ENCODE measurements around the gene COPG1.

Gene COPG1

DNA sequence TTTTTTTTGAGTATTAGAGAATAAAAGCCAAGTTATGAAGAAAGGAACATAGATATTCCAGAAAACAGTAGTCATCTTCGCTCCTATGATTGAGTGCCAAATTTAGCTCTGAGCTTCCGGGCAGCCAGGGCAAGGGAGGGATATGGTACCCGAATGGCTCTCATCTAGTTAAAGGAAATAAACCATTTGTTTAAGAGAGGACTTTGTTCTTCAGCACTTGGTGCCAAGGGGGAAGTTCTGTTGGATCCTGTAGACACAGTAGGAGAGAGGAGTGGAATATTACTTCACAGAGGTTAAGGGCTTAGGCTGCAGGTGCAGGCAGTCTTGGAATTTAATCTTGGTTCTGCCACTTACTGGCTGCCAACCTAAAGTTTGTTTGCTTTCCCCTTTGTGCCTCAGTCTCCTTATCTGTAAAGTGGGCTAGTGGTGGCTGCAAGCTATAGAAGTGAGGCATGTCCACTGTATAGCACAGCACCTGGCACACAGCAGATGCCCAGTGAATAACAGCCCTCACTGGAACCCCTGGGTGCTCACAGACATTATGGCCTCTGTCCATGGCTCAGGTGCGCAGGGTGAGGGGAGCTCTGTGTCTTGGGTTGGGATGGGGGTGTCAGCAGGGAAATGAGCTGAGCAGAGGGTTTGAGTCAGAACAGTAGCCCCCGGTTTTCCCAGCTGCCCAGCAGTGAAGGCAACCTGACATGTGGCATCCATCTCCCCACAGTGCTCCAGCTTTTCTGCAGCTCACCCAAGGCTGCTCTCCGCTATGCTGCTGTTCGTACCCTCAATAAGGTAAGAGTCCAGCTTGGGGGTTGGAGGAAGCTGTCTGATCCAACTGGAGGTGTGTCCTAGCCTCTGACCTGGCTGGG, 10.4 kb downstream of the COPG1 start:
- TF ChIP-seq, protein P1, sequence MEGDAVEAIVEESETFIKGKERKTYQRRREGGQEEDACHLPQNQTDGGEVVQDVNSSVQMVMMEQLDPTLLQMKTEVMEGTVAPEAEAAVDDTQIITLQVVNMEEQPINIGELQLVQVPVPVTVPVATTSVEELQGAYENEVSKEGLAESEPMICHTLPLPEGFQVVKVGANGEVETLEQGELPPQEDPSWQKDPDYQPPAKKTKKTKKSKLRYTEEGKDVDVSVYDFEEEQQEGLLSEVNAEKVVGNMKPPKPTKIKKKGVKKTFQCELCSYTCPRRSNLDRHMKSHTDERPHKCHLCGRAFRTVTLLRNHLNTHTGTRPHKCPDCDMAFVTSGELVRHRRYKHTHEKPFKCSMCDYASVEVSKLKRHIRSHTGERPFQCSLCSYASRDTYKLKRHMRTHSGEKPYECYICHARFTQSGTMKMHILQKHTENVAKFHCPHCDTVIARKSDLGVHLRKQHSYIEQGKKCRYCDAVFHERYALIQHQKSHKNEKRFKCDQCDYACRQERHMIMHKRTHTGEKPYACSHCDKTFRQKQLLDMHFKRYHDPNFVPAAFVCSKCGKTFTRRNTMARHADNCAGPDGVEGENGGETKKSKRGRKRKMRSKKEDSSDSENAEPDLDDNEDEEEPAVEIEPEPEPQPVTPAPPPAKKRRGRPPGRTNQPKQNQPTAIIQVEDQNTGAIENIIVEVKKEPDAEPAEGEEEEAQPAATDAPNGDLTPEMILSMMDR (IDR thresholded peaks at IDR 0.05) = no peak

GRCh38 chr3:129260606-129261005, 11.2 kb downstream of the COPG1 start:
- TF ChIP-seq, protein P1 (IDR thresholded peaks at IDR 0.05) = no peak

GRCh38 chr3:129261894-129262293, 12.5 kb downstream of the COPG1 start:
- TF ChIP-seq, protein P1 (IDR thresholded peaks at IDR 0.05) = no peak

GRCh38 chr3:129263161-129263910, 13.9 kb downstream of the COPG1 start:
- TF ChIP-seq, protein P1 (IDR thresholded peaks at IDR 0.05) = no peak

DNA sequence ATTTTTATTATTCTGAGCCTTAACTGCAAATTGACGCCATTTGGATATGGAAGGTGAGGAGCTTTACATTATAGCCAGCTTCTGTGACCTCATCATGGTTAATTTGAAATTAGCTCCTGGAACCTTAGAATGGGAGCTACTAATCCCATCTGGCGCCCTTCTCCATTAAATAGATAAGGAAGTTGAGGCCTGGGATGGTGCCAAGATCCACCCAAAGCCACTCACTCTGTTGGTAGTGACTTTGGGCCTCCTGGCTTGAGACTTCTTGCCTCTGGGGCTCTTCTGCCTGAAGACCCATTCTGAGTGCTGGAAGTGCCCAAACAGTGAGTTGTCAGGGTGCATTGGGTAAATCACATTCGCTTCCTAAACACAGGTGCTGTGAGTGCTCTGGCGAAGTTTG, 17.2 kb downstream of the COPG1 start:
- TF ChIP-seq, protein P1 (IDR thresholded peaks at IDR 0.05) = no peak

GRCh38 chr3:129268396-129268795, 19.0 kb downstream of the COPG1 start:
- TF ChIP-seq, protein P1 (IDR thresholded peaks at IDR 0.05) = no peak

DNA sequence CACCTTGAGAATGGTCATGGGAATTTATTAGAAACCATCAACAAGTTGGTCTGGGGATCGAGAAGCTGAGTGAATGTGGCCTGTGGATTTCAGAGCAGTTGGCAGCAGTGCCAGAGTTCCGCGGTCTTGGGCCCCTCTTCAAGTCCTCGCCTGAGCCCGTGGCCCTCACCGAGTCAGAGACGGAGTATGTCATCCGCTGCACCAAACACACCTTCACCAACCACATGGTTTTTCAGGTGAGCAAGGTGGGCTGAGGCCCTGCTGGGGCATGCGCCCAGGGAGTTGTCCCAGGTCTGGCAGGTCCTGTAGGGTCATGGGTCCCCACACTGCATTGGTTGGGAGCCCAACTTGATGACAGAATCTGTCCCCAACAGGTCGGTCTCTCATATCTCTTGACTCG, 22.3 kb downstream of the COPG1 start:
- TF ChIP-seq, protein P1 (IDR thresholded peaks at IDR 0.05) = no peak
